ENCODE results near the gene RALB.
"Not testable (repeated sequence)": the region's sequence is repeated elsewhere in the genome, so short reads cannot be mapped to it uniquely, and the experiment has no call there.

Gene RALB

DNA sequence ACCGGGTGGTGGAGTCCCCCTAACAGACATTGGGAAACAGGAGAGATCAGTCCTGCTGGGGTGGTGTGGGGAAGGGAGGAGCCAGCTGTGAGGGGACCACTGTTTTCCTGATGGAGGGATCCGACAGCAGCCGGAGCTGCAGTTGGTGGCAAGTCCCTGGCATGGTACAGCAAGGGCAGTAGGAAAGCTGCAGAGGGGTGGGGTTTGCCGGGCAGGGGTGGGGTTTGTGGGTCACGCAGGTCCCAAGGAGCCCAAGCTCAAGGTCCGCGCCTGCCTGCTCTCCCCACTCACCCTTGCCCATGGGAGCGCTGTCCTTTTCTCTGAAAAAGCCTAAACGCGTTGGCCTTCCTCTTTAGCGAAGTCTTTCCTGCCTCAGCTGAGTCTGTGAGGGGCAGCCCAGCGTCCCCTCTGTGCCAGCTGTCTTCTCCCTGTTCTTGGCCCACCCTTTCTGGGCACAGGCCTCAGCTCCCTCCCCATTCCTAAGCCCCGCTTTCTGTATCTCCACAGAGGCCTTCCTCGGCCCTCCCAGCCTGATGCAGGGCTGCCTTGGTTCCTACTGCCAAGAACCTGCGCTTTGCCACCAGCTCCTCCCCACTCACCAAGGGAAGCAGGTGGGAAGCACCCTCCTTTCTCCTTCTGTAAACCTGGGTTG is 64.0 kb downstream of the RALB start:
- no peak for DNase-seq (ENCODE audit: low spot score)

DNA sequence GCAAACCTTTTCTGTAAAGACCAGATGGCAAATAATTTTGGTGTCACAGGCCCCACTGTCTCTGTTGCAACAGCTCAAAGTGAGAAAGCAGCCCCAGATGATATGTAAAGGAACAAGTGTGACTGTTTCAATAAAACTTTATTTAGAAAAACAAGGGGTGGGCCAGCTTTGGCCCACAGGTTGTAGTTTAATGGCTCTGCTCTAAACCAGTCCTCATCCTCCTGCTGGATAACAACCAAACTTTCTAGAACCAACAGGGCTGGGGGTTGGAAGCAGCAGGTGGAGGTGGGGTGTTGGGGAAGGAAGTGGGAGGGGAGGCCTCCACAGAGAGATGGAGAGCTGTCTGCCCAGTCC is 64.5 kb downstream of the RALB start:
- no peak for DNase-seq (ENCODE audit: low spot score)

DNA sequence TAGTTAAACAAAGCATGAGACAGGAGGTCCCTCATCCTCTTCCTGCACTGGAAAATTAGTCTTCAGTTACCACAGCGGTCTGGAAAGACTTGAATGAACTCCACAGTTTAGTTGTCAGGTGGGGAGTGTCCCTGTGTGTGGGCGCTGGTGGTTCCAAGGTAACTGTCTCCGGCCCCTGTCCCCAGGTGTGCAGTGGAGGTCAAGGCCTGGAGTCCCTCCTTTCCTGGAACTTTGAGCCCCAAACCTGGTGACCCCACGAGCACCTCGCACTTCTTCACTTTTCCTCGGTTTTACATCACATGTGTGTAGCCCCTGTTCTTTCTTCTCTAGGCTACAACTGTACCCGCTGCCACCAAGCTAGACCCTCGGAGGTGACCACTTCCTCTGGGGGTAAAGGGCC is 65.3 kb downstream of the RALB start:
- no peak for DNase-seq (ENCODE audit: low spot score)

DNA sequence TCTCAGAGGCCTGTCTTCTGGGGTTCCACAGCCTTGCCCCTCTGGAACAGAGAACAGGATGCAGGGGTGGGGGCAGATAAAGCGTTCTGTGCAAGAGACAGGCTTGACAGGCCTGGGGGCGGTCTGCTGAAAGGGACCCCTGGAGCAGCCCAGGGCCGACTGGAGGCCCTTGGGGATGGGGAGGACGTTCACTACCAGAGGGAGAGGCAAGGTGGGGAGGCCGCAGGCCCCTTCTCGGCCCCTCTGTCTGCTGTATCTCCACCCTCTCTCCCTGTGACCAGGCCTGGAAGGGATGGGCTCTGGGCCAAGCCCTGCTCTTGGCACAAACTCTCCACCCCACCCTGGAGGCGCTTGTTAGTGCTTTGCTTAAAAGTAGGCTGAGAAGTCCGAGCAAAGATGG is 66.0 kb downstream of the RALB start:
- no peak for DNase-seq (ENCODE audit: low spot score)

DNA sequence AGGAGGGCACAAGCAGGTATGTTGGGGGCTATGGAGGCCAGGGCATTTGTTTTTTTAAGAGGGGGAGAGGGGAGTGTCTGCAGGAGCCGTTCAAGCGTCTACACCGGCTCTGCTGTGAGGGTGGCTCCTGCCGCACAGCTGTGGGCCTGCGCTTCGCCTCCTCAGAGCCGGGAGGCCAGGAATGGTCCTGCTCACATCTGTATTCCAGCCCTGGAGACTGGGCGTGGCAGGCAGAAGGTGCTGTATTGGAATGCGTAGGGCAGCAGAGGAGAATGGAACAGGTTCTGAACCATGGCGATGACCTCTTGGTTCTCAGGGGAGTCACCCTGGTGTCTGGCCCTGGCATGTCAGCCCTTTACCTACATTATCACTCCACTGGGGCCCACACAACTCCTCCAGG is 66.5 kb downstream of the RALB start:
- no peak for DNase-seq (ENCODE audit: low spot score)

DNA sequence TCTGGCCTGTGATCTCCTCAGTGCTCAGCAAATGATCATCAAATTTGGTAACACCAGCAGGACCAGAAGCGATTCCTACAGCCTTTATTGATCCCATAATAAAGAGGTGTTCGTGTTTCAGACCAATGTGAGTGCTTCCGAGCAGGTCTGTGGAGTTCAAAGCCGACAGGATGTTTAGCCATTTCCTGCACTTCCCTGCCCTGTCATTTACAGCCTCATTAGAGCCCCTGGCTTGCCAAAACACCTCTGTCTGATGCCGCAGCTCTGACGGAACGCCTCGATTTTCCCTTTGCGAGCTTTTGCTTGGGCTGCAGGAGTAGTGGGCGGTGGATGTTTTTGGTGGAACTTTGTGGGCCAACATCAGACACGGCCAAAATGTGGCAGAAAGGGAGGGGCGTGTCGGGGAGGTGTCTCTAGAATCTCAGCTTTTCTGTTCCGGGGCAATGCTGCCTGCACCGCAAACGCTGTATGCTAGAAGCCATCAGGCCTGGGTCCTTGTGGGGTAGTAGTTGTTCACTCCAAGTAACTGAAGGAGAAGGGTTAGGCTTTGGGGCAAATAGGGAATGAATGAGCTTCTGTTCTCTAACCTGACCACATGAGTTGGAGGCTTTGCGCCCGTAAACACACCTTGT is 67.2 kb downstream of the RALB start:
- no peak for DNase-seq (ENCODE audit: low spot score)

DNA sequence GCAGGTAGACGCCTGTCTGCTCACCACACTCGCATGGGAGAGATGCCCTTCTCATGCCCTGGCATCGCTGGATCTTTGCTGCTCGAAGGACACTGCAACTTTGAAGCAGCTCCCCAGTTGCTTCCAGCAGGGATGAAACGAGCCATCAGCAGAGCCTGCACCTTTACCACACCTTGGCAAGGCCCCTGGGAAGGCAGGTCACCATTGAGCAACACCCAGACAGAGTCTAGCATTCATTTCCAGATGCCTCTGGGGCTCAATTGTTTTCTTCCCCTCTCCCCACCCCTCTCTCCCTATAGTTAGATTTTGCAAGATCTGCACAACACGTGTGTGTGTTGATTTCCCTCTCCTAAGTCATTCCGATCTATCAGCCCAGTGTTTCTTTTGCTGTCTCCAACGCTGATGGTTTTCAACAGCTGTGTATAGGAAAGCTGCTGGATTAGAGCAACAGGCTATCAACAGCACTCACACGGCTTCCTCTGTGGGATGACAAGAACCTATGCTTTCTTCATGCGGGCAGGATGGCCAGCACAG is 67.7 kb downstream of the RALB start:
- no peak for DNase-seq (ENCODE audit: low spot score)

DNA sequence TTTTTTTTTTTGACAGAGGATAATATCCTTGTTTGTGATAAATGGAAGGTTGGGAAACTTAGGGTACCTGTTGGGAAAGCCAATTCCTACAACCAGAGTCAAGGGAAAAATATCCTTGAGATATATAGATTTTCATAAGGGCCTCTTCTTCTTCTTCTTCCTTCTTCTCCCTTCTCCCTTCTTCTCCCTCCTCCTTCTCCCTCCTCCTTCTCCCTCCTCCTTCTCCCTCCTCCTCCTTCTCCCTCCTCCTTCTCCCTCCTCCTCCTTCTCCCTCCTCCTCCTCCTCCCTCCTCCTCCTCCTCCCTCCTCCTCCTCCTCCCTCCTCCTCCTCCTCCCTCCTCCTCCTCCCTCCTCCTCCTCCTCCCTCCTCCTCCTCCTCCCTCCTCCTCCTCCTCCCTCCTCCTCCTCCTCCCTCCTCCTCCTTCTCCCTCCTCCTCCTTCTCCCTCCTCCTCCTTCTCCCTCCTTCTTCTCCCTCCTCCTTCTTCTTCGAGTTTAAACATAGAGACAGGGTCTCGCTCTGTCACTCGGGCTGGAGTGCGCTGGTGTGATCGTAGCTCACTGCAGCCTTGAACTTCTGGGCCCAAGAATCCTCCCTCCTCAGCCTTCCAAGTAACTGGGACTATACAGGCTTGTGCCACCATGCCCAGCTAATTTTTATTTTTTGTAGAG is 68.4 kb downstream of the RALB start:
- DNase-seq (ENCODE audit: low spot score), result not testable (repeated sequence)

DNA sequence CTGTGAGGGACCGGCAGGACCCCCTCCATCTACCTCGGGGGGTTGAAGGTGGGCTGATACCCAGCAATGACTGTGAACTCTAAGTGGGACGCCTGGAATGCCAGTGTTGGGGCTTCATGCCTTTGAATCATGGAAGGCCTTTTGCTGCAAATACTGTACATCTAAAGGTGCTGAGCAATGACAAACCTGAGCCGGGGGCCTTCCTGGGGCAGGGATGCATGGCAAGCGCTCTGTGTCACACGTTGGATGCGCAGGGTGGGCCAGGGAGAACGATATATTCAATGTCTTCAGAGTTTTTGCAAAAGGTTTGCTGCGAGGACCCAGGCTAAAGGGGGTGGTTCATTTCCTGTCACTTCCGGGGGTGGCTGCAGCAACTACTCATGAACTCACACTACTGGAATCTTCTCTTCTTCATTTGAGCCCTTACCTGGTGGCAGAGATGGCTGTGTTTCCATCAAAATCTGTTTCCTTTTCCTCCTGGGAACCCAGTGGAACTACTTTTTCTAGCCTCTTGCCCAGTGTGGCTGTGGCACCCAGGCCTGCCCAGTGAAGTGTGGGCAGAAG is 69.2 kb downstream of the RALB start:
- no peak for DNase-seq (ENCODE audit: low spot score)

DNA sequence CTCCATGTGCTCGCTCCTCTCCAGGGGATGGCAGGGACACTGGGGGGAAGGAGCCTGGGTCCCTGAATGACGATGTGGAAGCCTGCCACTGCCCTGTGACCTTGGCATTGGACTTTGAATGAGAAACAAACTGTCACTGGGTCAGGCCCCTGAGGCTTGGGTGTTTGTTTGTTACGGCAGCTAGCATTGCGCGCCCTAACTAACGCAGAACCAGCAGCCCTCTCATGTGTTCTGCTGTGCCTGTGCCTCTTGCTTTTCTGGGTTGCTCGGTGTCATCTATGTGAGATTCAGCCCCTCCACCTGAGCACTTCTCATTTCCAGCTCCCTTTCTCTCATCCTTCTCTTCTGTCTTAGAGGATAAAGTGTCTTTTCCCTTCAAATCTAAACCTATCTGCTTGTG is 69.7 kb downstream of the RALB start:
- no peak for DNase-seq (ENCODE audit: low spot score)

DNA sequence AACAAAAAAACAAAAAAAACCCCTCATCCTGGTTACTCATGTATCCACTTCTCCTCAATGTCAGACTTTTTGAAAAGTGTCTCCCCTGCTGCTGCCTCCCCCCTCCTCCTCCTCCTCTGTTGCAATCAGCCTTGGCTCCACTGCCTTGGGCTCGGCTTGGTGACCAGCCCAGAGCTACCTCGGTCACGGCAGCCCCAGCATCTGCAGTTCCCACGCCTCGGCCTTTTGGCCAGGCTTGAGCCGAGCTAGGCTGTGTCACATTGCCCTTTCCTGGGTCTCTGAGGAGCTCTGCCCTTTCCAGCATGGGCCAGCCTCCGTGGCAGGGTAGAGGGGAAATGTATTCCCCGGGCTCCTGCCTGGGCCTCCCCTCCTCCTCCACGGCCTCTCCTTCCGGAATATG is 70.6 kb downstream of the RALB start:
- no peak for DNase-seq (ENCODE audit: low spot score)

DNA sequence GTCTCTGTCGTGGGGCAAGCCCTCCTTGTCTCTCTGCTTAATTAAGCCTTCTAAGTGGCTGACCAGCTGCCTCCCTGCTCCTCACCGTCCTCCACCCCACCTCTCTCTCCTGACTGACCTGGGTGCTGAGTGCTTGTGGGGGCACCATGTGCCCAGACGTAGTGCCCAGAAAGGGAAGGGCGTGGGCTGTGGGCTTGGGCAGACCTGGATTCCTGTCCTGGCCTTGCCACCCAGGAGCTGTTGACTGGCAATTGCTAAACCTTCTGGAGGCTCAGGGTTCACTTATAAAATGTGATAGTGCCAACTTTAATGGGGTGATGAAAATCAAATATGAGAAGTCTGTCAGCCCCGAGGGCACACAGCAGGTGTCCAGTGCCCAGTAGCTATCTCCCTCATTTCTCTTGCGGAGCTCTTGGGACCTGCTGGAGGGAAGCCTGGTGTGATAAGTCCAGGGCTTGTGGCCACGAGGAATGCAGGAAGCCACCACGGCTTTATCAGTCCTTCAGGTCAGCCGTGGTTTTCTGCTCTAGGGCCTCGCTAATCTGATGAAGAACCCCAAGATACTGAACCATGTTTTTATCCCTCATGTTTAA is 71.3 kb downstream of the RALB start:
- DNase-seq (ENCODE audit: low spot score), result no peak

DNA sequence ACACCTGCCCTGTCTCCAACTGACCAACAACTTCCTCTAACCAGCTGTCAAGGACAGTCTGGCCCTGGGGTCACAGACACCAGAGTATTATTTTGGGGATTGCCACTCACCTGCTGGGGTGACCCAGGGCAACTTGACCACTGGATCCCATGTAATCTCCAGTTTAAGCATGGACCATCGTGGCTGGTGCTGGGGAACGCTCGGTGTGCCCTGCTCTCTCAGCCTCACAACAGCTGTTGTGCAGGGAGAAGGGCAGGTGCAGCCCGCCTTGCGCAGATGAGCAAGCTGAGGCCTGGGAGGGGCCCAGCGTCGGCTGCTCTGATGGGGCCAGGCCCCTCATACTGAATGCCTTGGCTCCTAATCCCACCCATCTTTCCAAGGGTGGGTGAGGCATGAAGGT is 72.3 kb downstream of the RALB start:
- no peak for DNase-seq (ENCODE audit: low spot score)

DNA sequence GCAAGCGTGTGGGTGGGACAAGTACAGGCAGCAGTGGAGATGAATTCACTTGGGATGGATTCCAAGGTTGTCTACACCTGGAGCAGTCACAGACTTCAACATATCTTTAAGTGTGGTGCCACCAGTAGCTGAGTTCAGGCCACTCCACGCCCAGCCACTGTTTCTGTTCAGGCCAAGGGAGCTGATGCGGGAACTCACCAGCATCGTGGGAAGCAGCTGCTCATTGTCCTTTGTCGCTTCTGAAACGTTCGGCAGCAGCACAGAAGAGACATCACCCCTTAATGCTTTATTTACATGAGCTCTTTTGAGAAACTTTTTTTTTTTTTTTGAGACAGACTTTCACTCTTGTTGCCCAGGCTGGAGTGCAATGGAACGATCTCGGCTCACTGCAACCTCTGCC is 73.4 kb downstream of the RALB start:
- DNase-seq (ENCODE audit: low spot score), result no peak

DNA sequence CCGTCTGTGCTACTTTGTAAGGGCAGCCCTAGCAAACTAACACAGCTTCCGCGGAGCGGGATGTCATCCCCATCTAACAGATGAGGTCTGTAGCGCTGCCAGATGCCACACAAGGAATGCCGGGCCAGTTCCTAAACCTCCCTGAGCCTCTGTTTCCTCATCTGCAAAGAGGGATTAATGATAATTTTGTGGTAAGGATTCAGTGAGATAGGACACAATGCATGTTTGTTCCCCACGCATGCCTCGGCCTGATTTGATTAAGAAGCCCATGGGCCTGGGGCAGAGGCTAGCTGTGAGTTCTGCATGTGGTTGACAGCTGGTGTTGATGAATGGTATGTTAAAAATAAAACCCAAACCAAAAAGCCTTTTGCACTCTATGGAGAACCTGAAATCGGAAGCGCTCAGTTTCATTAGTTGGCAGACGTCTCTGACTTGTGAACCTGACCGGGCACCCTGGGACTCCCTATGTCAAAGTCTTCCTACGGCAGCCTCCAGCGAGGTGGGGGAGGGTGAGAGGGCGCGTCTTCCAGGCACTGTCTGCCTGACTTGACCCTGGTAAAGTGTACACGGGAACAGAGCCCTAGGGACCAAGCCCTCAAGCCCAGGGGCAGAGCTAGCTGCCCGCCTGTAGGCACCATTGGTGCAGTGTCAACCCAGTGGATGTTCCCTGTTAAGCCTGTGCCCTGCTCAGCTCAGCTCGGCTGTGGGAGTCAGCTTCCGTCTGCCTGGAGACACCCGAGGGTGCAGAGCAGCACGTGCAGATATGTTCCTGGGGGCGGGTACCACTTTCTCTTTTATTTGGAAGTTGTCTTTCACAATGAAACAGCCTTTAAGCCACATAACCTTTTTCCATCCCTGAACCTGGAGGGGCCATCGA is 78.5 kb downstream of the RALB start:
- DNase-seq (ENCODE audit: low spot score), result no peak

DNA sequence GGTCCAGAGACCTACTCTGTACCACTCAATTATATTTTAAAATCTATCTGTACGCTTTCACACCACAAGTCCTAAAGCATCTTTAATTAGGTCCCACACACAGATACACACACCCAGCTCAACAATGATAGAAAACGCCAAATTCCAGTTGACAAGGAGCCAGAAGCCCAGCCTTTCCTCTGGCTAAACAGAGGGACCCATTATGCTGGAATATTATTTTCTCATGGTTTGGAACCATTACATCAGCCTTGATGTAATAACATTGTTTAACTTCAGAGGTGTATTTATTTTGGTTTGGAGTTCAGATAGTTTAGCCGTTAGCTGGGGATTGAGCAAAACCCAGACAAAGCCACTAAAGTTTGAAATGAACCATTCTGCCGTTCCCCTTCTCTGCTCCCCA is 79.3 kb downstream of the RALB start:
- no peak for DNase-seq (ENCODE audit: low spot score)

DNA sequence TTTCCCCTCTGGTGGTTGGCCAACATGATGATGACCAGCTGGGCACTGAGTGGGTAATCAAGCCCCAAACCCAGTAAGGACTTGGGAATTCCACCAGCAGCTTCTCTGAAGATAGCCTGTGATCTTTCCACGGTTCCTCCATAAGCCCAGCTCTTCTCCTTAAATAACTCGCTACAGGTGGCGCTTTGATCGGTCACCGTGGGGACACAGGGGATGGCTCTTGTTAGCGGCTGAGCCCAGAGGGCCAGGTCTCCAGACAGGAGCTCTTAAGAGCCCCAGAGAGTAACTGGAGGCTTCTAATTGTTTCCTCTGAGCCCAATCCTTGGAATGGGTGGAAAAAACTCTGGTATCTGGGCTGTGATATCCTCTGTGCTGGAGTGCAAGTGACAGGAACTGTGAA is 79.7 kb downstream of the RALB start:
- no peak for DNase-seq (ENCODE audit: low spot score)

DNA sequence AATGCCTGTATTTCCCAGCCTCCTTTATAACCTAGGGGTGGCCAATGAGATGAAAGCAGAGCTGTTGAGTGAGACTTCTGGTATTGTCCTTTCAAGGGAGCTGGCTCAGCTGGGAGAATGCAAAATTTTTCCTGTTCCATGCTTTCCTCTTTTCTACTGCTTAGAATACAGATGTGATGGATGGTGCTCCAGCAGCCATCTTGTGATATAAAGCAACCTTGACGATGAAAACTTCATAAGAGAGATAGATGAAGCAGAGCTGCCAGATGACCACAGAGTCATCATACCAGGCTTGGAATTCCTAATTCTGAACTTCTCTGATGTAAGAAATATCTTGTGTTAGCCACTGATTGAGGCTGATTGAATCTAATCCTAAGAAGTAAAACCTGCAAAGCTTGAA is 81.4 kb downstream of the RALB start:
- no peak for DNase-seq (ENCODE audit: low spot score)

DNA sequence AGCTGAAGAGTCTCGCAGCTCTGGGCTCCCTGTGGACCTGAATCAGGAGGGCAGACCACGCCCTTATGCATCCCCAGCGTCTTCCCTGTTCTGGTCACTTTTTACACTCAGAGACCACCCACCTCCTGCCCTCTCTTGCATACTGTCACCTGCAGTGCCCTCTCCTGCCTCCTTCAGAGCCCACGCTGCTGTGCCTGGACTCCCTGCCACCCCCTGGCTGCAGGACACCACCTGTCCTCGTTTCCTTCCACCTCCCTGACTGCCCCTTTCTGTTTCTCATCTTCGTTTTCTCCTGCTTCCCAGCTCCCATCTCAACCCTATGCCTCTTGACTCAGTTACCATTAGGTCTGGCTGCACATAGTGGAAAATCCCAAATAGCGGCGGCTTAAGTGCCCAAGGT is 84.1 kb downstream of the RALB start:
- DNase-seq (ENCODE audit: low spot score), result no peak

DNA sequence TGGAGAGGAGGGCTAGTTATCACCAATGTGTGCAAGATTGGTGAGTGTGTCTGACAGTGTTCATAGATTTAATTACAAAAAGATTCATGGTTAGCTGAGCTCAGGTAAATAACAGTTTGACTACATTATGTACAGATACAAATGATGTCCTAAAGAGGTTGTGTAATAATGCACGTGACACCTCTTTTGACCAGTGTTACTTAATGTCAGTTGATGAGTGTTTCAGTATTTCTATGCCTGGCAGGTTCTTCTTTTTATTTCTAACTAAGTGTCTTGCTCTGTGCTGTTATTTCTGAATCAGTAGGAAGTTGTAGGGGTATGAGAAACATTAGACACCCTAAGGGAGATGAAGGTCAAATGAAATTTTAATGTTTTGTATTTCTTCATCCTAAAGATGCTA is 85.4 kb downstream of the RALB start:
- DNase-seq (ENCODE audit: low spot score), result no peak

DNA sequence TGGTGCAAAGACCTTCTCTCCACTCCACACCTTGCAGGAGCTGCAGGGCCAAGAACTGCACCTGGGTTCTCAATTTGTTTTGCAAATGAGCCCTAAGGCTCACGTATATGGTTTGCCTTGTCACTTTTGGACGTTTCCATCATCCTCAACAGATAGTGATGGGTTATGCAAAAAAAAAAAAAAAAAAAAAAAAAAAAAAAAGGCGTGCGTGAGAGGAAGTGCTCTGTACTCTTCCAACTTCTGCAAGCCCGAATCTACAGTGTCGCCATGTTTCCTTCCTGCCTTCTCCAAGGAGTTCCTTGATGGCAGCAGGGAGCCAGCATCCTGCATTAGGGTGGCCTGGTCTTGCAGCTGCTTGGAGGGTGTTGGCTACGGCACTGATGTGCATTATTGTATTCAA is 89.3 kb downstream of the RALB start:
- DNase-seq (ENCODE audit: low spot score), result no peak

DNA sequence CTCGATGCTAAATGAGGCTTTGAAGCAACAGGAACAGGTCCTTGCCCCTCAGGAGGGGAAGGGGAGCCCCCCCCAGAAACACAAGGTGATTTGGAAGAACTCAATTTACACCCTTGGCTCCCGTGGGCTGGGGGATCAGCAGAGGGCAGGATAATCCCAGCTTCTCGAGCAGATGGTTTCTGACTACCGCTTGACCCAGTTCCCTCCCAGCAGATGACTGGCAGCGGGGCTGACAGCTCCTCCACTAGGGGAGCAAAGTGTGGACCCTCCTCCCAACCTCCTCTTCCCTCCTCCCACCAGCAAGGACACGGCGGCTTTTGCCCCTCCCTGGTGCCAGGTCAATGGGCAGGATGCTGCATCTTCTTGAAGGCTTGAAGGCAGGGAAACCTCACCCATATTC is 89.8 kb downstream of the RALB start:
- DNase-seq (ENCODE audit: low spot score), result no peak
